Gastrocnemius medialis (tissue), 4 donors: ENCODE data around the gene ZNF350.
A peak's percentile ranks its signal among the peaks of the same experiment; 100 is the strongest.

Experiments
- POLR2A ChIP-seq, 2 donors: fragments of 450-650 bp; IDR thresholded peaks; one replicate each; pipeline ENCODE4 v1.6.1; 2017; ENCODE audit warnings: antibody characterized with exemption in 2 of 2, mild to moderate bottlenecking in 2 of 2, moderate library complexity in 2 of 2
- TF ChIP-seq, protein P1 (sequence below), 5 experiments: fragments of 450-650 bp in 3 of 5; fragments of 200-600 bp in 2 of 5; sonication (generic) in 2 of 5; IDR thresholded peaks in 4 of 5; conservative IDR thresholded peaks in 1 of 5; 1 replicate in 4 of 5; 2 replicates in 1 of 5; pipeline ENCODE4 v1.5.1; 2016 to 2019; ENCODE audit warnings: antibody characterized with exemption in 5 of 5, mild to moderate bottlenecking in 3 of 5, moderate library complexity in 3 of 5

DNA sequence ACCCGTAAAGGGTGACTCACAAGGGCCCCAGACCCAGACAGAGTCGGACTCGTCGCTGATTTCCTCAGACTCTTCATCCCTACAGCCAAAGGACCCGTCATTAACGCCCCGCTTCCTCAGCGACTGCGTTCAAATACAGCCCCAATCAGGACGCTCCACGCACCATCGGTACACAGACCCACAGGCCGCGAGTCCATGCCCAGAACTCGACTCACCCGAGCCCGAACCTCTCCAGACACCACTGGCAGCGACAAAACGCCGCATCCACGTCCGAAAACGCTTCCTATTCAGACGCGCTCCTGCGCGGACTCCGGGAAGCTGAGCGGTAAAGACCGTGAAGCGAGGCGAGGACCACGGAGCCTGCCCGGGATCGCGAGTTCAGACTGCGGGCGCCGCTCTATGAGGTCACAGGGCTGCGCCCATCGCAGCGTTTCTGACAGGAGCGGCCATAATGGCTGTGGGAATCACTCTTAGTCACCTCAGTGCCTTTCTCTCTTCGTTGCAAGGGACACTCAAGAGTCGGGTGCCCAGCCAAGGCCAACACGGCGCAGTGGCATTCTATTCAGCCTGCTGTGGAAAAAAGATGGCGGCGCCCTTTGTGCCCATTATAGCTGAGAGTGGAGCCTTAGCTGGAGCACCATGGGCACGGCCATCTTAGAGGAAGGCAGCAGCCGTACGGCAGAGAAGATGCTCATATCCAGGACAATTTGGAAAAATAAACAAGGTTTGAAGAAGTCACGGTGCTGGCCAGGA is 41.6 kb upstream of the ZNF350 start, which contains the start of gene ZNF614:
- TF ChIP-seq, protein P1, sequence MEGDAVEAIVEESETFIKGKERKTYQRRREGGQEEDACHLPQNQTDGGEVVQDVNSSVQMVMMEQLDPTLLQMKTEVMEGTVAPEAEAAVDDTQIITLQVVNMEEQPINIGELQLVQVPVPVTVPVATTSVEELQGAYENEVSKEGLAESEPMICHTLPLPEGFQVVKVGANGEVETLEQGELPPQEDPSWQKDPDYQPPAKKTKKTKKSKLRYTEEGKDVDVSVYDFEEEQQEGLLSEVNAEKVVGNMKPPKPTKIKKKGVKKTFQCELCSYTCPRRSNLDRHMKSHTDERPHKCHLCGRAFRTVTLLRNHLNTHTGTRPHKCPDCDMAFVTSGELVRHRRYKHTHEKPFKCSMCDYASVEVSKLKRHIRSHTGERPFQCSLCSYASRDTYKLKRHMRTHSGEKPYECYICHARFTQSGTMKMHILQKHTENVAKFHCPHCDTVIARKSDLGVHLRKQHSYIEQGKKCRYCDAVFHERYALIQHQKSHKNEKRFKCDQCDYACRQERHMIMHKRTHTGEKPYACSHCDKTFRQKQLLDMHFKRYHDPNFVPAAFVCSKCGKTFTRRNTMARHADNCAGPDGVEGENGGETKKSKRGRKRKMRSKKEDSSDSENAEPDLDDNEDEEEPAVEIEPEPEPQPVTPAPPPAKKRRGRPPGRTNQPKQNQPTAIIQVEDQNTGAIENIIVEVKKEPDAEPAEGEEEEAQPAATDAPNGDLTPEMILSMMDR (IDR thresholded peaks at IDR 0.05 in 4 of 5, conservative IDR thresholded peaks at IDR 0.05 in 1 of 5), result no peak
- peak; percentile 17 to 41 for TF ChIP-seq POLR2A (IDR thresholded peaks at IDR 0.05)
